GM23338 (cell line): ENCODE results near the gene MALRD1. TPM values are rescaled to one million over a fixed set of nuclear protein-coding genes. Genes with fewer than 3 reads are reported as not detected.

Experiments used
- ATAC-seq: fragments of 200-7000 bp; cut with Tn5 transposase; 3 replicates; pipeline ENCODE4 v1.9.1; 2020
- DNase-seq: peaks from one replicate; pipeline ENCODE4 v3.0.0-alpha.2; 2015; ENCODE audit warnings: low spot score
- H2AFZ ChIP-seq: fragments of 200-600 bp; sonication (generic); 2 replicates; pipeline ENCODE4 v1.8.0; 2016; ENCODE audit warnings: antibody characterized with exemption, mild to moderate bottlenecking, moderate library complexity
- H3F3A ChIP-seq: fragments of 200-600 bp; sonication (generic); replicated peaks from 2 replicates; pipeline ENCODE4 v1.8.0; 2017; ENCODE audit warnings: antibody characterized with exemption, mixed run types, low read depth
- H3K27ac ChIP-seq: fragments of 200-600 bp; sonication (generic); 2 replicates; pipeline ENCODE4 v1.6.1; 2016; ENCODE audit warnings: low read depth
- H3K27me3 ChIP-seq: fragments of 200-600 bp; sonication (generic); 2 replicates; pipeline ENCODE4 v1.8.0; 2016; ENCODE audit warnings: mild to moderate bottlenecking, mixed run types, moderate library complexity; ENCODE audit not compliant: insufficient read depth
- H3K36me3 ChIP-seq: fragments of 200-600 bp; sonication (generic); 2 replicates; pipeline ENCODE4 v1.8.0; 2016; ENCODE audit warnings: mild to moderate bottlenecking; ENCODE audit not compliant: insufficient read depth
- H3K4me1 ChIP-seq: fragments of 200-600 bp; sonication (generic); 2 replicates; pipeline ENCODE4 v1.8.0; 2016; ENCODE audit warnings: mild to moderate bottlenecking, moderate library complexity; ENCODE audit not compliant: insufficient read depth
- H3K4me2 ChIP-seq: fragments of 200-600 bp; sonication (generic); 2 replicates; pipeline ENCODE4 v1.7.1; 2017; ENCODE audit warnings: mixed run types
- H3K4me3 ChIP-seq: fragments of 200-600 bp; sonication (generic); 2 replicates; pipeline ENCODE4 v1.6.1; 2016; ENCODE audit warnings: mixed run types
- H3K79me2 ChIP-seq: fragments of 200-600 bp; sonication (generic); replicated peaks from 2 replicates; pipeline ENCODE4 v1.8.0; 2017; ENCODE audit warnings: mild to moderate bottlenecking; ENCODE audit not compliant: insufficient read depth
- H3K9me2 ChIP-seq: fragments of 200-600 bp; sonication (generic); 2 replicates; pipeline ENCODE4 v1.8.0; 2017; ENCODE audit not compliant: insufficient read depth
- H4K20me1 ChIP-seq: fragments of 200-600 bp; sonication (generic); replicated peaks from 2 replicates; pipeline ENCODE4 v1.8.0; 2017; ENCODE audit warnings: mild to moderate bottlenecking; ENCODE audit not compliant: insufficient read depth
- H3K27ac Mint-ChIP-seq: 2 replicates; pipeline ENCODE4 v1.8.0; 2020; ENCODE audit warnings: inconsistent platforms, mild to moderate bottlenecking, moderate library complexity, mixed read lengths
- H3K27me3 Mint-ChIP-seq: 3 replicates; pipeline ENCODE4 v1.8.0; 2022; ENCODE audit warnings: low read depth, mild to moderate bottlenecking, moderate library complexity, mixed read lengths, inconsistent platforms; ENCODE audit not compliant: insufficient read depth, poor library complexity
- H3K36me3 Mint-ChIP-seq: 3 replicates; pipeline ENCODE4 v1.8.0; 2021; ENCODE audit warnings: low read depth, mild to moderate bottlenecking, inconsistent platforms, moderate library complexity, mixed read lengths
- H3K4me1 Mint-ChIP-seq: 3 replicates; pipeline ENCODE4 v1.8.0; 2020; ENCODE audit warnings: mild to moderate bottlenecking, inconsistent platforms, mixed read lengths
- H3K4me3 Mint-ChIP-seq: 3 replicates; pipeline ENCODE4 v1.8.0; 2021; ENCODE audit warnings: moderate library complexity, mild to moderate bottlenecking, inconsistent platforms, mixed read lengths
- H3K9me3 Mint-ChIP-seq: 3 replicates; pipeline ENCODE4 v1.8.0; 2020; ENCODE audit warnings: moderate library complexity, mild to moderate bottlenecking, inconsistent platforms, mixed read lengths
- CREB1 ChIP-seq: fragments of 250-450 bp; sonication (Bioruptor Pico); IDR thresholded peaks from 2 replicates; pipeline ENCODE4 v1.5.0; 2020; ENCODE audit warnings: low read depth, mild to moderate bottlenecking, moderate library complexity
- EZH2 ChIP-seq: fragments of 200-600 bp; sonication (generic); IDR thresholded peaks from one replicate; pipeline ENCODE4 v1.8.0; 2017; ENCODE audit warnings: antibody characterized with exemption, mild to moderate bottlenecking, low read depth; ENCODE audit not compliant: unreplicated experiment
- EZH2phosphoT487 ChIP-seq: fragments of 200-600 bp; sonication (generic); IDR thresholded peaks from one replicate; pipeline ENCODE4 v1.8.1; 2018; ENCODE audit warnings: antibody characterized with exemption; ENCODE audit not compliant: unreplicated experiment
- JUNB ChIP-seq: IDR thresholded peaks from one replicate; pipeline ENCODE4 v1.6.1; 2016; ENCODE audit warnings: antibody characterized with exemption; ENCODE audit not compliant: unreplicated experiment
- POLR2AphosphoS5 ChIP-seq: IDR thresholded peaks from 2 replicates; pipeline ENCODE4 v1.6.1; 2016; ENCODE audit warnings: antibody characterized with exemption, low read depth
- STAT1 ChIP-seq: IDR thresholded peaks from one replicate; pipeline ENCODE4 v1.6.1; 2016; ENCODE audit warnings: antibody characterized with exemption; ENCODE audit not compliant: unreplicated experiment
- ZNF114 ChIP-seq: fragments of 250-450 bp; sonication (Bioruptor Pico); IDR thresholded peaks from 2 replicates; pipeline ENCODE4 v1.5.0; 2020; ENCODE audit warnings: mild to moderate bottlenecking, moderate library complexity
- ZNF331 ChIP-seq: fragments of 250-450 bp; sonication (Bioruptor Pico); IDR thresholded peaks from 2 replicates; pipeline ENCODE4 v1.5.0; 2020; ENCODE audit warnings: low read depth, mild to moderate bottlenecking, moderate library complexity
- polyA plus RNA-seq: library from polyadenylated mRNA; unstranded; fragments of >200 nt; fragmentation: Nextera tagmentation; extraction: Ambion mirVana; gene quantifications from 2 replicates; pipeline ENCODE4 v1.2.1, GENCODE V29; 2016
- total RNA-seq: library from RNA; depleted of rRNA; stranded (reverse); fragments of >200 nt; shearing (Covaris generic); gene quantifications from 2 replicates; pipeline ENCODE4 v1.2.3, GENCODE V29; 2014
- TF ChIP-seq, protein P1 (sequence below): IDR thresholded peaks from 2 replicates; pipeline ENCODE4 v1.6.1; 2016; ENCODE audit warnings: antibody characterized with exemption
- TF ChIP-seq, protein P2 (sequence below): fragments of 250-450 bp; sonication (Bioruptor Pico); IDR thresholded peaks from 2 replicates; pipeline ENCODE4 v1.5.0; 2020; ENCODE audit warnings: mild to moderate bottlenecking, moderate library complexity
- TF ChIP-seq, protein P3 (sequence below), 2 experiments: fragments of 200-600 bp in 1 of 2; sonication (generic) in 1 of 2; conservative IDR thresholded peaks; 2 replicates each; pipeline versions ENCODE4 v1.5.1 to v1.6.1; 2016 to 2017; ENCODE audit warnings: antibody characterized with exemption in 2 of 2, low read depth in 2 of 2, mild to moderate bottlenecking in 2 of 2, moderate library complexity in 1 of 2

The MALRD1 gene
- total and polyA plus RNA-seq, 2 experiments from 2014 or later: 0.42 to 1.9 TPM

DNA sequence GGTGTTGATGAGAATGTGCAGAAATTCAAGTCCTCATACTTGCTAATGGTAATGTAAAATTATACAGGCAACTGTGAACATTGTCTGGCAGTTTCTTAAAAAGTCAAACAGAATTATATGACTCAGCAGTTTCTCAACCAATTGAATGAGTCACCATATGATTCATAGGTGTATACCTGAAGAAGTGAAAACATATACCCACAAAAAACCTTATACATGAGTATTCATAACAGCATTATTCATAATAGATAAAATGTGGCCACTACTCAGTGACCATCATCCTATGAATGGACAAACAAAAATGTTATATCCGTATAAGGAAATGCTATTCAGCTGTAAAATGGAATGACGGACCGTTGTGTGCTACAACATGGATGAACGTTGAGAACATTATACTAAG is 253.5 kb downstream of the MALRD1 start:
- Mint-ChIP-seq H3K4me1 (peaks cover 6% of the 10 kb centered on the region; the same call in 2 of the 3 replicates), H3K4me3 (no peak overlapping the region), H3K27me3 (no peaks in the 10 kb centered on the region), H3K27ac (no peak overlapping the region), H3K9me3 (no peaks in the 10 kb centered on the region), H3K36me3 (no peaks in the 10 kb centered on the region)
- DNase-seq: no peak
- Histone ChIP-seq H3F3A (no peaks in the 10 kb centered on the region), H3K79me2 (no peaks in the 10 kb centered on the region), H3K4me3 (no peak overlapping the region), H3K27me3 (no peaks in the 10 kb centered on the region), H3K36me3 (no peaks in the 10 kb centered on the region), H4K20me1 (no peaks in the 10 kb centered on the region), H3K27ac (no peak overlapping the region), H3K4me2 (no peak overlapping the region), H2AFZ (no peak overlapping the region), H3K4me1 (peaks cover 6% of the 10 kb centered on the region), H3K9me2 (no peaks in the 10 kb centered on the region)
- TF ChIP-seq, protein P1, sequence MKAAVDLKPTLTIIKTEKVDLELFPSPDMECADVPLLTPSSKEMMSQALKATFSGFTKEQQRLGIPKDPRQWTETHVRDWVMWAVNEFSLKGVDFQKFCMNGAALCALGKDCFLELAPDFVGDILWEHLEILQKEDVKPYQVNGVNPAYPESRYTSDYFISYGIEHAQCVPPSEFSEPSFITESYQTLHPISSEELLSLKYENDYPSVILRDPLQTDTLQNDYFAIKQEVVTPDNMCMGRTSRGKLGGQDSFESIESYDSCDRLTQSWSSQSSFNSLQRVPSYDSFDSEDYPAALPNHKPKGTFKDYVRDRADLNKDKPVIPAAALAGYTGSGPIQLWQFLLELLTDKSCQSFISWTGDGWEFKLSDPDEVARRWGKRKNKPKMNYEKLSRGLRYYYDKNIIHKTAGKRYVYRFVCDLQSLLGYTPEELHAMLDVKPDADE: no peak
- TF ChIP-seq ZNF114 (CRISPR knock-in tag): no peak
- TF ChIP-seq STAT1: no peak
- TF ChIP-seq, protein P2, sequence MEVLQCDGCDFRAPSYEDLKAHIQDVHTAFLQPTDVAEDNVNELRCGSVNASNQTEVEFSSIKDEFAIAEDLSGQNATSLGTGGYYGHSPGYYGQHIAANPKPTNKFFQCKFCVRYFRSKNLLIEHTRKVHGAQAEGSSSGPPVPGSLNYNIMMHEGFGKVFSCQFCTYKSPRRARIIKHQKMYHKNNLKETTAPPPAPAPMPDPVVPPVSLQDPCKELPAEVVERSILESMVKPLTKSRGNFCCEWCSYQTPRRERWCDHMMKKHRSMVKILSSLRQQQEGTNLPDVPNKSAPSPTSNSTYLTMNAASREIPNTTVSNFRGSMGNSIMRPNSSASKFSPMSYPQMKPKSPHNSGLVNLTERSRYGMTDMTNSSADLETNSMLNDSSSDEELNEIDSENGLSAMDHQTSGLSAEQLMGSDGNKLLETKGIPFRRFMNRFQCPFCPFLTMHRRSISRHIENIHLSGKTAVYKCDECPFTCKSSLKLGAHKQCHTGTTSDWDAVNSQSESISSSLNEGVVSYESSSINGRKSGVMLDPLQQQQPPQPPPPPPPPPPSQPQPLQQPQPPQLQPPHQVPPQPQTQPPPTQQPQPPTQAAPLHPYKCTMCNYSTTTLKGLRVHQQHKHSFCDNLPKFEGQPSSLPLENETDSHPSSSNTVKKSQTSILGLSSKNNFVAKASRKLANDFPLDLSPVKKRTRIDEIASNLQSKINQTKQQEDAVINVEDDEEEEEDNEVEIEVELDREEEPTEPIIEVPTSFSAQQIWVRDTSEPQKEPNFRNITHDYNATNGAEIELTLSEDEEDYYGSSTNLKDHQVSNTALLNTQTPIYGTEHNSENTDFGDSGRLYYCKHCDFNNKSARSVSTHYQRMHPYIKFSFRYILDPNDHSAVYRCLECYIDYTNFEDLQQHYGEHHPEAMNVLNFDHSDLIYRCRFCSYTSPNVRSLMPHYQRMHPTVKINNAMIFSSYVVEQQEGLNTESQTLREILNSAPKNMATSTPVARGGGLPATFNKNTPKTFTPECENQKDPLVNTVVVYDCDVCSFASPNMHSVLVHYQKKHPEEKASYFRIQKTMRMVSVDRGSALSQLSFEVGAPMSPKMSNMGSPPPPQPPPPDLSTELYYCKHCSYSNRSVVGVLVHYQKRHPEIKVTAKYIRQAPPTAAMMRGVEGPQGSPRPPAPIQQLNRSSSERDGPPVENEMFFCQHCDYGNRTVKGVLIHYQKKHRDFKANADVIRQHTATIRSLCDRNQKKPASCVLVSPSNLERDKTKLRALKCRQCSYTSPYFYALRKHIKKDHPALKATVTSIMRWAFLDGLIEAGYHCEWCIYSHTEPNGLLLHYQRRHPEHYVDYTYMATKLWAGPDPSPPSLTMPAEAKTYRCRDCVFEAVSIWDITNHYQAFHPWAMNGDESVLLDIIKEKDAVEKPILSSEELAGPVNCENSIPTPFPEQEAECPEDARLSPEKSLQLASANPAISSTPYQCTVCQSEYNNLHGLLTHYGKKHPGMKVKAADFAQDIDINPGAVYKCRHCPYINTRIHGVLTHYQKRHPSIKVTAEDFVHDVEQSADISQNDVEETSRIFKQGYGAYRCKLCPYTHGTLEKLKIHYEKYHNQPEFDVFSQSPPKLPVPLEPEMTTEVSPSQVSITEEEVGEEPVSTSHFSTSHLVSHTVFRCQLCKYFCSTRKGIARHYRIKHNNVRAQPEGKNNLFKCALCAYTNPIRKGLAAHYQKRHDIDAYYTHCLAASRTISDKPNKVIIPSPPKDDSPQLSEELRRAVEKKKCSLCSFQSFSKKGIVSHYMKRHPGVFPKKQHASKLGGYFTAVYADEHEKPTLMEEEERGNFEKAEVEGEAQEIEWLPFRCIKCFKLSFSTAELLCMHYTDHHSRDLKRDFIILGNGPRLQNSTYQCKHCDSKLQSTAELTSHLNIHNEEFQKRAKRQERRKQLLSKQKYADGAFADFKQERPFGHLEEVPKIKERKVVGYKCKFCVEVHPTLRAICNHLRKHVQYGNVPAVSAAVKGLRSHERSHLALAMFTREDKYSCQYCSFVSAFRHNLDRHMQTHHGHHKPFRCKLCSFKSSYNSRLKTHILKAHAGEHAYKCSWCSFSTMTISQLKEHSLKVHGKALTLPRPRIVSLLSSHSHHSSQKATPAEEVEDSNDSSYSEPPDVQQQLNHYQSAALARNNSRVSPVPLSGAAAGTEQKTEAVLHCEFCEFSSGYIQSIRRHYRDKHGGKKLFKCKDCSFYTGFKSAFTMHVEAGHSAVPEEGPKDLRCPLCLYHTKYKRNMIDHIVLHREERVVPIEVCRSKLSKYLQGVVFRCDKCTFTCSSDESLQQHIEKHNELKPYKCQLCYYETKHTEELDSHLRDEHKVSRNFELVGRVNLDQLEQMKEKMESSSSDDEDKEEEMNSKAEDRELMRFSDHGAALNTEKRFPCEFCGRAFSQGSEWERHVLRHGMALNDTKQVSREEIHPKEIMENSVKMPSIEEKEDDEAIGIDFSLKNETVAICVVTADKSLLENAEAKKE (CRISPR knock-in tag): no peak
- no peak for TF ChIP-seq CREB1 (CRISPR knock-in tag)
- TF ChIP-seq JUNB: no peak
- no peak for TF ChIP-seq POLR2AphosphoS5
- TF ChIP-seq ZNF331 (CRISPR knock-in tag): no peak
- no peak for TF ChIP-seq EZH2phosphoT487
- TF ChIP-seq EZH2: no peak
- TF ChIP-seq, protein P3, sequence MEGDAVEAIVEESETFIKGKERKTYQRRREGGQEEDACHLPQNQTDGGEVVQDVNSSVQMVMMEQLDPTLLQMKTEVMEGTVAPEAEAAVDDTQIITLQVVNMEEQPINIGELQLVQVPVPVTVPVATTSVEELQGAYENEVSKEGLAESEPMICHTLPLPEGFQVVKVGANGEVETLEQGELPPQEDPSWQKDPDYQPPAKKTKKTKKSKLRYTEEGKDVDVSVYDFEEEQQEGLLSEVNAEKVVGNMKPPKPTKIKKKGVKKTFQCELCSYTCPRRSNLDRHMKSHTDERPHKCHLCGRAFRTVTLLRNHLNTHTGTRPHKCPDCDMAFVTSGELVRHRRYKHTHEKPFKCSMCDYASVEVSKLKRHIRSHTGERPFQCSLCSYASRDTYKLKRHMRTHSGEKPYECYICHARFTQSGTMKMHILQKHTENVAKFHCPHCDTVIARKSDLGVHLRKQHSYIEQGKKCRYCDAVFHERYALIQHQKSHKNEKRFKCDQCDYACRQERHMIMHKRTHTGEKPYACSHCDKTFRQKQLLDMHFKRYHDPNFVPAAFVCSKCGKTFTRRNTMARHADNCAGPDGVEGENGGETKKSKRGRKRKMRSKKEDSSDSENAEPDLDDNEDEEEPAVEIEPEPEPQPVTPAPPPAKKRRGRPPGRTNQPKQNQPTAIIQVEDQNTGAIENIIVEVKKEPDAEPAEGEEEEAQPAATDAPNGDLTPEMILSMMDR (conservative IDR thresholded peaks at IDR 0.05; ENCODE audit: low read depth in 2 of 2): no peak
- no peak for ATAC-seq
